HG02623 (cell line): ENCODE data around the gene PAQR5.
"Not testable (repeated sequence)": the region's sequence is repeated elsewhere in the genome, so short reads cannot be mapped to it uniquely, and the experiment has no call there.

Experiments used
- ATAC-seq: cut with Tn5 transposase; IDR thresholded peaks from one replicate; pipeline ENCODE4 v1.9.1; 2021; ENCODE audit warnings: moderate library complexity; ENCODE audit not compliant: unreplicated experiment

The PAQR5 gene

DNA sequence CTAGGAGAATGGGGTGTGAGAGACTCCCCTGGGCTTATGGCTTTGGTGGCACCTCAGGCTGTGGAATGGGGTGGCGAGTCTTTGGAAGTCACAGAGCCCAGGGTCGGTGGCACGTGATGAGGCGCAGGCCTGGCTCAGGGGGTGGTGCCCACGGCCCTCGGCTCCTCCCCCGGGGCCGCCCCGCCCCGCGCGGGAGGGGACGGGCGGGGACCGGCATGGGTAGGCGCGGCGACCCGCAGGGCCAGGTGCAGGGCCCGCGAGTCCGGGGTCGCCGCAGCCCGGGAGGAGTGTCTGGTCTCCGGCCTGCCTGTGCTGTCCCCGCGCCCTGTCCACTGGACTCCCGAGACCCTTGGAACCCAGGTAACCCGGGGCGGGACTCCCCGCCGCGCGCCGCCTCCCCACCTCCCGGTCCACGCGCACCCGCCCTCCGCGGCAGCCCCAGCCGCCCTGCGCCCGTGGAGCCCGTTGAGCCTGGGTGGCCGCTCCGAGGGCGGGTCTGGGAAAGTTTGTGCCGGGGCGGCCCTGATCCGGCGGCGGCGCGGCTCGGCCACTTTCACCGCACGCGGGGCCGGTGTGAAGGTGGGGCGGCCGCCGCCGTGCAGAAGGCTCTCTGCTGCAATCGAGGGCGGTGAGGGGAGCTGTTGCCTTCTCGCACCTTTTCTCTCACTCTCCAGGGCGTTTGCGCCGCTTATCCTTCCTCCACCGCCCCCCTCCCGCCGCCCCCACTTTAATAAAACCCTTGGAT is at the start of gene PAQR5:
Gene PAQR5 (plus strand): TSS at position 216 of the 745 bp plus-strand sequence. CDS start 61,169 bp downstream, outside the sequence.
- no peak for ATAC-seq

GRCh38 chr15:69253156-69253555 is 45.6 kb upstream of the PAQR5 start:
- ATAC-seq = no peak

GRCh38 chr15:69265347-69265955 is 33.3 kb upstream of the PAQR5 start:
- ATAC-seq = no peak

DNA sequence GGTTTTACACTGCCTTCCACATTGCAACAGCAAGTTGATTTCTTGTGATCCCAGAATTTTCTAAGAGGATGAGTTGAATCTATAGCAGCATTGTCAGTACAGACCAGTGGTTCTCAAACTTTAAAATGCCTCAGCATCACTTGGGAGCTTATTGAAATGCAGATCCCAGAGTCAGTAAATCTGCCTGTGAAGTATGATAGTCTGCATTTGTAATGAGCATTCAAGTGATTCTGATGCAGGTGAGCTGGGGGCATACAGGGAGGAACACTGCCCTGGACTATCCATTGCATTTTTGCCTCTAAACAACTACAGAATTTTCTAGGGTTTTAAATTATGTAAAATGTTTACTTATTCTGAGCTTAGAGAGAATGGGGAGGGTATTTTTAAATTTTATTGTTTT is 27.5 kb upstream of the PAQR5 start:
- ATAC-seq = no peak

DNA sequence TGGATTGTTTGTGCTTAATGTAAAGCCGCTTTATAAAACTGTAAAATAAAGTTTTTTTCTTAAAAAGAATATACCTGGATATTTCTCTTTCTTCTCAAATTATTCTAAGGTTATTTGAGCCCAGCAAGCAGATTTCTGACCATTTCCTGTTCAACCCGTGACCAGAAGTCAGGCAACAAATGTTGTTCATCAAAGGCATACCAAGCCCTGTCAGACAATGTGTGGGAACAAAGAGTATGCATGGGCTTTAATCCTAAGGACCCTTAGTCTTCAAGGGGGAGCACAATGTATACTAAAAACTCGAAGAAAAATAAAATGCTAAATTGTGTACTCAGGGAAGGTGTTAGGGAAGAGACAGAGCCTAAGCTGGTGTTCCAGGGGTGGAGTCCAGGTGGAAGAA is 26.6 kb upstream of the PAQR5 start:
- no peak for ATAC-seq

DNA sequence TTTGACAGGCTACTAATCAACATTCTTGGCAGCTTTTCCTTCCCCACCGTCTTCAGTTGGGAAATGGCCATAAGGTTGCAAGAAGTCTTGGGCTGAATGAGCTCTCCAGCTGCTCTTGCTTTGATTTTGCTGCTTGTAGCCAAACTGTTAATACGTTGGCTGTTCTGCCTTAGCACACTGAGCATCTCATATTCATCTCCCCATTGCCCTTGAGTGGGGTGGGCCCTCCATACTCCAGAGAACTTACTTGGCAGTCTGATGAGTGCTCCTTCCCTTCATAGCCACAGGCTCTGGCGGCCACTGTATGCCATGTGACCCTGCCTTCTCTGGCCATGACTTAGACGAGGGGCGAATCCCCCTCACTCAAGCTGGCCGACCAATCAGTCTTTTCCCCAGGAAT is 25.8 kb upstream of the PAQR5 start:
- ATAC-seq = no peak

DNA sequence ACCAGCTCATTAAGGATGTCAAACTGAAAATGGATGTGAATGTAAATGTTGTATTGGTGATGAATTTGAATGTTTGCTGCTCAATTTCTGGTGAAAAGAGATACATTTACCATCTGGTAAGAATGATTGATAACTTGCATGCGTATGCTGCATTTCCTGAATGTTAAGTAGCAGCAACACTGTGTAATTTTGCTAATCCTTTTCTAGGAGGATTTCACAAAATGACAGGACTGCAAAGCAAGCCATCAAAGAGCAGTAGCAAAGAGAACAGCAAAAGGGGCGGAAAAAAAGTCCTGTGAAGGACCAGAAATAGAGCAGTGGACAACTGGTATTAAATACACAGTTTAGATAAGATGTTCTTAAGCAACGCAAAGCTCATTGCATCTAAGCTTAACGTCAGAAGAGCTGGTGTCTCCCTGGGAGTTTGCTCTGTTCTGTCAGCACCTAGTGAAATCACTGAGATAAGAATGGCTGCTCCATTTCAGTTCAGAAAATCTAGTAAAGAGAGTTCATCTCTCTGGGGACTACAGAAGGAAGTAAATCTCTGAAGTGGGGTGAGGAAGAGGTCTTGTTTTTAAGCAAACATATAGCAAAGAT is 23.5 kb upstream of the PAQR5 start:
- no peak for ATAC-seq

DNA sequence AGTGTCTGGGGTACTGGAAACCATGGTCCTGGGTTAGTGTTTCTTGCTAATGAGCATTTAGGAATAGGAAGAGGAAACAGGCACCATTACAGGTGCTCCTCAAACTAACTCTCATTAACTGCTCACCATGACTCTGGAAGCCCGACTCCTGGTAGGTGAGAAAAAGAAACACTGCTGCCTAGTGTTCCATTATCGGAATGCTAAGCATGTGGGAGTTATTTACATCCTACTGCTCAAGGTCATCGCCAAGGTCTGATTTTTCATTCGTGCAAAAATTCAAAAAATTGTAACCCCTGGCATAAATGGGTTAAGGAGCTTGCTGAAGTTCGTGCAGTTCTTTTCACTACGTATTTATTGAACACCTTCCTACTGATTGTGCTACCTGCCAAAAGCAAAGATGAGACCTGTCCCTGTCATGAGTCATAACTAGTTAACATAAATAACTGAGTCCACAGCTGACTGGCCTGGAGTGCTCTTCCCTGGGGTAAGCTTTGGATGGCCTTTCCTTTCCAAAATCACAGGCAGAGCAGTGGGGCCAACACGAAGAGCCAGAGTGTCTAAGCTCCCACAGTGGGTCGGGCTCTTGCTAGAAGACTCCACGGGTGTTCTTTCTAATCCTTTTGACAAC is 22.7 kb upstream of the PAQR5 start:
- ATAC-seq = no peak

GRCh38 chr15:69277316-69277715 is 21.4 kb upstream of the PAQR5 start:
- no peak for ATAC-seq

DNA sequence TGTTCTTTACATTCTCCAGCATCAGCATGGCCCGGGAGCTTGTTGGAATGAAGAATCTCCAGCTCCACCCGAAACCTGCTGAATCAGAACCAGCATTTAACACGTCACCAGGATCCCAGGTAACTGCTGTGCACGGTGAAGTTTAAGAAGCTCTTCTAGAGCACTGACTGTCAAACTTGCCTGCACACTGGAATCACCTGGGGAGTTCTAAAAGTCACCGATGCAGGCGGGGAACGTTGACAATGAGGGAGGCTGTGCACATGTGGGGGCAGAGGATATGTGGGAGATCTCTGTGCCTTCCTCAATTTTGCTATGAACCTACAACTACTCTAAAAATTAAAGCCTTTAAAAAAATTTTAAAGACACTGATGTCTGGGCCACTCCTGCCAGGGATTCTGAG is 19.1 kb upstream of the PAQR5 start:
- no peak for ATAC-seq

GRCh38 chr15:69280783-69281182 is 17.9 kb upstream of the PAQR5 start:
- ATAC-seq = no peak

DNA sequence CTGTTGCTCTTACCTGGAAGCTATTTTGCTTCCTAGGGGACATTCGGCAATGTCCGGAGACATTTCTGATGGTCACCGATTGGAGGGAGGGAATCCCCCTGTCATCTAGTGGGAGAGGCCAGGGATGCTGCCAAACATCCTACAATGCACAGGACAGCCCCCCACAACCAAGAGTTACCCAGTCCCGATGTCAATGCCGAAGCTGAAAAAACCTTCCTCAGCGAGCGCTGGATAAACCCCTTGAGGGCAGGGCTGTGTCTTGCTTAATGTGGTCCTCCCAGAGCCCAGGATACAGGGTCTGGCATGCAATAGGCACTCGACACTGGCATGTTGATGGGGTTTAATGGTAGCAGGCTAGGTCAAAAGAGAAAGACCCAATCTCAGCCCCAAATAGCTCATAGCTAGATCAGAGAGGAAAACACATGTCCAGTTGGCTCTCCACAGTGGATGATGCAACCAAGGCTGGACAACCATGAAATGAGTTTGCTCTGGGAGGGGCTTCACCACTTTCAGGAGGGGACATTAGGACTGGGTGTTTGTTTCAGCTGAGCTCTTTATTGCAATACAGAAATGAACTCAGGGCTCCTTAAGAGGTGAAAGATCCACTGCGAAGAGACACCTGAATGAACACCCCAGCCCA is 16.5 kb upstream of the PAQR5 start:
- no peak for ATAC-seq

DNA sequence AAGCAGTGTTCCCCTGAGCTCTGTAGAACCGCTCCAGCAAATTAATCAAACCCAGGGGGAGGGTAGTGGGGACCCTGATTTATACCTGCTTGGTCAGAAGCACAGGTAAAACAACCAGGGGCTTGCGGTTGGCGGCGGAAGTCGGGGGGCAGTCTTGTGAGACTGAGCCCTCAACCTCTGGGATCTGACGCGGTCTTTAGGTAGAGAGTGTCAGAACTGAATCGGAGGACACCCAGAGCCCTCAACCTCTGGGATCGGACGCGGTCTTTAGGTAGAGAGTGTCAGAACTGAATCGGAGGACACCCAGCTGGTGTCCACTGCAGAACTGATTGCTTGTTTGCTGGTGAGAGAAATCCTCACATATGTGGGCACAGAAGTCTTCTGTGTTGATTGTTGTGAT is 12.9 kb upstream of the PAQR5 start:
- ATAC-seq = no peak

DNA sequence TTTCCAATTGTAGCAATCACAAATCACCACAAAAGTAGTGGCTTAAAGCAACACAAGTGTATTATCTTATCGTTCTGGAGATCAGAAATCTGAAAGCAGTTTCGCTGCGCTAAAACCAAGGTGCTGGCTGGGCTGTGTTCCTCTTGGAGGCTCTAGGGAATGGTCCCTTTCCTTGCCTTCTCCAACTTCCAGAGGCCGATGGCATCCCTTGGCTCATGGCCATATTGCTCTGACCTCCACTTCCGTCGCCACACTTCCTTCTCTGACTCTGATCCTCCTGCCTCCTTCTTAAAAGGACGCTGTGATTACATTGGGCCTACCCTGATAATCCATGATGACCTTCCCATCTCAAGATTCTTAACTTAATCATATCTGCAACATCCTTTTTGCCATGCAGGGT is 10.7 kb upstream of the PAQR5 start:
- no peak for ATAC-seq

DNA sequence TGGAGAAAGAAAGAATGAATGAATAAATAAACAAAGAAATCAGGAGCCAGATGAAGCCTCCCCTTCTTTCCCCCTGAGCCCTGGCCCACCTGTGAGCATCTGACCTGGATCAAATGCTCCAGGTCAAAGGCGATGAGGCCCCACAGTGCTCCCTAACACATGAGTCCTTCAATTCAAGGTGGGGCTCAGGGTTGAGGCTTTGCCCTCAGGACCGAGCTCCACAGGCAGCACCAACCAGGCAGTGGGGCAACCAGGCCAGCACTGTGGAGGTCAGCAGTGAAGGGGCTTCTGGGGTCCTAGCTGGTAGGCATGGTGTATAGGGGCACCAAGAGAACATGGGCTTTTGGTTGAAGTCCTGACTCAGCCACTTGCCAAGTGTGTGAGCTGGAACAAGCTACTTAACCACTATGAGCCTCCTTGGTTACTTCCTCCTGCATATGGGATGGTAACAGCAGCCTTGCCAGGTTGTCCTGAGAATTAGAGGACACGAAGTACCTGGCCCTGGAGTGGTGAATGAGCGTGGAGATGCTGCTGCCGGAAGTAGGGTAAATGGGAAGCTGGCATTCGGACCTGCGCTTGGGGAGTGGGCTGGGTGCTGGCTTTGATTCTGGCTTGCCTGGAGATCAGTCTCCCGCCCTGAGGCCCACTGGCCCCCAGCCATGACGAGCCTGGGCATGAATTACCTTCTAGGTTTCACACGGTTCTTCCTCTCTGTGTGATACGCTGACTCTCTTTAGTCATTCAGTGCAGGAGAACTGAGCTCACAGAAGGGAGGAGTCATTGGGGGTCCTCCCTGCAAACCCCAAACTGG is 10.0 kb upstream of the PAQR5 start:
- no peak for ATAC-seq

- no peak for ATAC-seq
These were observed 9.2 kb upstream of the PAQR5 start for GRCh38 chr15:69289342-69290146.

DNA sequence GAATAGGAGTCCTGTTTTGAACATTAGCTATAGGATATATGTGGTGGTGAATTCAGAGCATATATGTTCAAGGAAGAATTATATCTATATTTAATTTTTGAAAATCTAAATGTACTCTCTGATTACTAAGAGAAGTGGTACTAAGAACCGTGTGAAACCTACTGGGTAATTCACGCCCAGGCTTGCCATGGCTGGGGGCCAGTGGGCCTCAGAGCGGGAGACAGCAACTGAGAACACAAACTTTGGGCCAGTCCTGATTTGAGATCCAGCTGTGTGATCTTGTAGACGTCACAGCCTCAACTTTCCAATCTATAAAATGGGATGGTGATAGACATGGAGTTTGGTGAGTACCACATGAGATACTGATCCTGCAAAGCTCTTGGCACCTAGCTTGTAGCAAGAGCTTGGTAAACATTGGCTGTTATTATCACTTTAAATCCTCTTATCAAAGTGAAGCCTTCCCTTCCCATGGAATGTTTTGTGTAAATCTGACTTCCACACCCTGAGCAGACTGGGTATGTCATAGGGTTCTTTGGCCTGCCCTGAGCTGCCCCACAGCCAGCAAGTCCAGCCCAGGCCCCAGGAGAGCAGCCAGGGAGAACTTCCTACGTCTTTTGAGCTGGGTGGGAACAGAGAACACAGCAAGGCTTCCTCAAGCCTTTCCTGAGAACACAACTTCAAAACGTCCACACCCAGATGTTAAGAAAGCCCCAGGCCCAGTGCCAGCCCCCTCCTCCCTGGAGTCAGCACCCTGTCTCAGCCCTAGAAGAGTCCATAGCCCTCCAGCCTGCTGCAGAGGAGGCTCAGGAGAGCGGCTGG is 8.2 kb upstream of the PAQR5 start:
- no peak for ATAC-seq

GRCh38 chr15:69291651-69292050 is 7.1 kb upstream of the PAQR5 start:
- ATAC-seq = not testable (repeated sequence)
